Stimulated activated CD4-positive, alpha-beta T cell treated with anti-CD3 and anti-CD28 coated beads, Interleukin-4, amount 100 ng/mL, for 24 hours (primary cell): ENCODE results near the gene CACNB2.
A peak's percentile ranks its signal among the peaks of the same experiment; 100 is the strongest.

Source experiments
- DNase-seq: peaks from one replicate; pipeline ENCODE4 v3.0.0-alpha.2; 2020

The CACNB2 gene

DNA sequence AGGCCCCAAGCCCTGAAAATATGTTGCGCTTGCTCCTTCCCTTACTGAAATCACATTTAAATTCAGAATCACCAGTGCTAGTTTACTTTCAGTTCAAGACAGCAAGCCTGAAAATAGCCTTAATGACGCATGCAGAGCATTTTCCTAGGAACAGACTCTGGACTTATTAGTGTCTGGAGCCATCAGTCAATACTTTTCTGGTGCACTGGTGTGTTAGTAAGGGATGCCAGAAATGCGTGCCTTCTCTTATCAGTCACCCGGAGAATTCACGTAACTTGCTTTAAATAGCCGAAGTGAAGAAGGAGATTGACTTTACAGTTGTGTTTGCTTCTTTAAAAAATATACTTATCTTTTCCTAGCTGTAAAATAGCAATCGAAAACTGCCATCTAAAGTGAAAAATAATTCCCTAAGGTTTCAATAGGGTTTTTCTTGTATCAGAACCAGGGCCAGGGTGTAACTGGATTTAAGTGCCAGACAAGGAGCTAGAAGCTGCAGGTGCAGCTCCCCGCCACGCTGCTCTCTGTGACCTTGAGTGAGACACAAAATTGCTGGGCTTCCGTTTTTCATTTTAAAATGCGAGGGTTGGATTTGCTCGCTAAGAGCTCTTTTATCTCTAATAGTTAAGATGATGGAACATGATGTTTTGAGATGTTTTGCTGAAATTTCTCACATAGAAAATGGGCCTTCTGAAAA is 333.3 kb downstream of the CACNB2 start:
- DNase-seq: no peak

DNA sequence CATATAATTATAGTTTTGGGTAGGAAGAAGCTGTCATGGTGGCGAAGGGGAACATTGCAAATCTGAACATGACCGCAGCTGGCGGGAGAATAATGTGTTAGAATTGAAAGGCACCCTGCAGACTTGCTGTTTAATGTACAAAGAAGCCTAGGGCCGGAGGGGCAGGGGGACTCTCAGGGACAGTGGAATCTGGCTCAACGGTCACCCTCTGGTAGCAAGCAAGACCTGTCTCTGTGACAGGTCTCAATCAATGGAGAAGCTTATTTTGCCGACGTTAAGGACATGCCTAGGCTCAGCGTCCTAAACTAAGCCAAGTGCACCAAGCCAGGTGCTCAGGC is 333.9 kb downstream of the CACNB2 start:
- DNase-seq: no peak

- no peak for DNase-seq
Observed at GRCh38 chr10:18476076-18476647, 335.9 kb downstream of the CACNB2 start.

- DNase-seq: no peak
Observed at GRCh38 chr10:18478354-18478753, 338.1 kb downstream of the CACNB2 start.

DNA sequence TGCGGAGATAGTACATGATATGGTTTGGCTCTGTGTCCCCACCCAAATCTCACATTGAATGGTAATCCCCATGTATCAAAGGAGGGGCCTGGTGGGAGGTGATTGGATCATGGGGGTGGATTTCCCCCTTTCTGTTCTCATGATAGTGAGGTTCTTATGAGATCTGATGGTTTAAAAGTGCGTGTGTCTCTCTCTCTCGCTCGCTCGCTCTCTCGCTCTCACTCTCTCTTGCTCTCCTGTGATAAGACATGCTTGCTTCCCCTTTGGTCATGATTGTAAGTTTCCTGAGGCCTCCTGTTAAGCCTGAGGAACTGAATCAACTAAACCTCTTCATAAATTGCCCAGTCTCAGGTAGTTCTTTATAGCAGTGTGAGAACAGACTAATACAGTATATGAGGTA is 339.3 kb downstream of the CACNB2 start:
- no peak for DNase-seq

- DNase-seq: no peak
Observed at GRCh38 chr10:18483516-18484186, 343.4 kb downstream of the CACNB2 start.

DNA sequence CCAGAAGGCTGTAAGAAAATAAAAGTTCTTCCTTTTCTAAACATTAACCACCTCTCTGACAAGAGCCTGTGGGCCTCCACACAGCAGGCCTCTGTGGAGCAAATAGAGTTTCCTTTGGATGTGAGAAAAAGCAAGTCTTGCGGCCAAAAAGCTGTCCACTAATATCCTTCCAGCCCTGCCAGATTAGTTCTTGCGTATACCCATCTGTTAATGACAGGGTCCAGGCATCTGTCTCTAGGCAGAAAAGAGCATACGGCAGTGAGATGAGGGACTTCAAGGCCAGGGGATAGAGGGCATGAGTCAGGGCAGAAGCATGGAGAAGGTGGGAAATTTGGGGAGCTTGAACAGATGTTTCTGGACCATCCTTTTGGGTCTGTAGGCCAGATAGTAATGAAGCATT is 346.2 kb downstream of the CACNB2 start:
- DNase-seq: no peak

DNA sequence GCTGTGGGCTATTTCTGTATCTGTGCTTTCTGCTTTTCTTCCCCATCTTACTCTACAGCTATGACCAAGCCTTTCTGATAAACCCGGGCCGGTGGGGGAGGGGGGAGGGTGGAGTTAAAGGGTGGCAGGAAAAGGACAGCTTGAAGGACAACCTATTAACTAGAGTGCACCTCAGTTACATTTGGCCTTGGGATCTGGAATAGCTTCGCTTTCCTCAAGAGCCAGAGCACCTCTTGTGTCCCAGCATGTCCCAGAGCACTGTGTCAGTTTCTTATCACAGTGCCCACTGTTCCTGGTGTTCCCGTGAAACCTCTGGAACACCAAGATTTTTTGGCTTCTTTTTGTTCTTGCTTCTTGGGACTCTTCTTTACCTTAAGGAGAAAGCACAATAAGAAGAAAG is 350.5 kb downstream of the CACNB2 start:
- no peak for DNase-seq

DNA sequence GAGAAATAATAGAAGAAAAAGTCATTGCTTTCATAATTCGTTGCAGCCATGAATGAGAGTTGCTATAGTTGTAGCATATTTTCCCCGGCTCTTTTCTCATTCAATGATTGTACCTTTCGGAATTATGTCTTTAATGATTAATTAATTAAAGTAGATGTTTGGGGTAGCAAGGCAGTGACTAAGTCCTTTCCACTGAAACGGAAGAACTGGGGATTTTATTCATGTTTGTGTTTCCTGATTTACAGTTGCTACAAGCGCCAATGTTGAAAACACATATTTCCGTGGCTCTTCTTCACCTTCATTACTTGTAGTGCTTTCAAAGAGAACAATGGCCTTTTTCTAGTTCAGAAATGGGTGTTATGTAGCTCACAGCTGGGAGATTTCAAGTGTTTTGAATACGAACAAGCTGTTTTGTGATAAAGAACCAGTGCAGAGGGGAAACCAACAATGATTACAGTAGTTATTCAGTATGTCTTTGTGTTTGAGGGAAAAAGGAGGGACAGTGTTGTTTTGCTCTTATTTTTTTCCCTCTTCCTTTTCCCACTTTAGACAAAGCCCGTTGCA is 357.7 kb downstream of the CACNB2 start:
- DNase-seq: no peak

DNA sequence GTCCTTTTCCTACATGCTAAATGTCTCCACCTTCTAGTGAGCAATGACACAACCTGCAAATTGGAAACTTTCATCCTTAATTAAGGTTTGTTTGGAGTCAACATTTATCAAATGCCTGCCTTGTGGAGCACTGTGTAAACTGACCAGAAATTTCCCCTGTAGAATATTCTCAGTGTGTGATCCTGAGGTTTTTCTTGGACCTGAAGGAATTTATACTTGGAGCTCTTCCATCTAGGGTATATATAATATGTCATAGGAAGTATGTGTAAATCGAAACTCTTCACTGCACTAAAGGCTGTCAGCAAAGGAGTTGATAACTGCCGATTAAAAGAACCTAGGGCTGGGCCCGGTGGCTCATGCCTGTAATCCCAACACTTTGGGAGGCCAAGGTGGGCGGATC is 358.8 kb downstream of the CACNB2 start:
- DNase-seq: no peak

GRCh38 chr10:18500576-18500975 is 360.4 kb downstream of the CACNB2 start:
- DNase-seq: no peak

GRCh38 chr10:18501198-18501597 is 361.0 kb downstream of the CACNB2 start:
- peak; percentile 7 for DNase-seq

- no peak for DNase-seq
Observed at GRCh38 chr10:18501629-18502028, 361.4 kb downstream of the CACNB2 start.

DNA sequence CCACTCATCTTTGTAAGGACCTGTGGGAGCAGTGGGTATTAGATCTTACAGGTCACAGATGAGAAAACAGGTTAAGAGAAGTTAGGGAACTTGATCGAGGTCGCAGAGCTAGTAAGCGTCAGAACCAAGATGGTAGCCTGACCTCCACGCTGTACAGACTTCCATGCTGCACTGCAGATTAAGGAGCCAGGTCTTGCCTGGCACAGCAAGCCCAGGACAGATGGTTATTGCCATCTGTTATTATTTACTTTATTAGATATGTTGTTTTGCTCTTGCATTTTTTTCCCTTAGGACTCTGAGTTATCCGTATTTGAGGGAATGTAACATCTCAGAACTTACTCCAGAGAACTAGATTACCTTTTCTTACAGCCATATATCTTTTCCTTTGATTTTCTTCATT is 363.9 kb downstream of the CACNB2 start:
- DNase-seq: no peak

GRCh38 chr10:18505456-18506118 is 365.4 kb downstream of the CACNB2 start:
- no peak for DNase-seq

DNA sequence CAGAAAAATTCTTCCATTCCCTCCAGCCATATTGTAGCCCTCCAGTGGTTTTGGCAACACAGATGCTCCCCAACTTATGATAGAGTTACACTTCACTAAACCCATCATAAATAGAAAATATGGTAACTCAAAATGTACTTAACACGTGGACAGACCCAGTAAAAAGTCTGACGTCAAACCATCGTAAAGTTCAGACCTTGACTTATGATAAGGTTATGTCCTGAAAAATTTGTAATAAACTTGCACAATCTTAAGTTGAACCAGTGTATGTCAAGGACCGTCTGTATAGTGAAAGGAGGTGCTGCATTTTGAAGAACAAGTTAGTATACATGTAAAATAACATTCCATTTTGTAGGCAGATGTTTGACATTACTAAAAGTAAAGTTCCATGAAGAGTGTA is 368.4 kb downstream of the CACNB2 start:
- no peak for DNase-seq

GRCh38 chr10:18514537-18514936 is 374.3 kb downstream of the CACNB2 start:
- no peak for DNase-seq

DNA sequence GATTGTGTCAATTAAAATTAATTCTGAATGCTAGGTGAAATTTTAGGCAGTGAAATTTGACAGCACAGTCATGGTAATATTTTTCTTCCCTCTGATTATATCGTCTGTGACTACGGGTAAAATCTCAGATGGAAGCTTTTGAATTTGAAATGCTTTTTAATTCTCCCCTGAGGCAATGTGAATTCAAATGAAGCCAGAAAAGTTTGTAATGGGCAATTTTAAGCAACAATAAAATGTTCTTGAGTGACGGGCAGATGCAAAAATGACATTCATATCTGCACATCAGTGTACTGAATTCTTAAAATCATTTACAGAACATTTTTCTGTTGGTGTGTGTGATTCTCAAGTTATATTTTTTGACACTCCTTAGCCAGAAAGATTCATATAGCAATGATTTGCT is 376.6 kb downstream of the CACNB2 start:
- DNase-seq: no peak

DNA sequence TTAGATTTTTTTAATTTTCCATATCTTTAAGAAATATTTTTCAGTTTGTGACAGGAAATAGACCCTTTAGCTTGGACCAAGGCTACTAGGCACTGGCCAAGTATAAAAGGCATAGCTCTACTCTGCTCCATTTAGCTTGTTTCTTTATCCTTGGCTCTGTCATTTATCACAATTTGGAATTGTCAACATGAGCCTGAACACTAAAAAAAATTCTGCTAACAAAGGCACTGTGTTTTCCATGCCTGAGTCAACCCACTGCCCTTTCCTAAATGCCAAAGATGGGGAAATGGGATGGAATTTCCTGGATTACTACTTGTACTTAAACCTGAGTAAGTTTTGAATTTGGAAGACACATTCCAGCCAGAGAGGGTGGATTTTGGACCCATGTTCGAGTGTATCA is 382.8 kb downstream of the CACNB2 start:
- no peak for DNase-seq

DNA sequence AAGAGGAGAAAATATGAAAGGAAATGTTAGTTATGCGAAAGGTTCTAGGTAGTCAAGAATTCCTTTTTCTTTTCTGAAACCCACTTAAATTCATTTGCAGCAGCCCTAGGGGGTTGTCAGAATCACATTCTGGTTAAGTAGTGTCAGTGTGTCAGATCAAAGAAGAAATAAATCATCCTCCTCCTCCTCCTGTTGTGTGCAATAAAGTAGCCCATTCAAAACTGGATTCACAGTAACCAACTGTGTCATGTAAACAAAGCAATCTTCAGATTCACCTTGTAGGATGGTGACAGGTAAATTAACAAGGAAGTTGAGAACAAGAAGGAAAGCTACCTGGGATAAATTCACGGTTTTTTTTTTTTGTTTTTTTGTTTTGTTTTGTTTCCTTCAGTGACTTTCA is 383.6 kb downstream of the CACNB2 start:
- DNase-seq: no peak

GRCh38 chr10:18527687-18528086 is 387.5 kb downstream of the CACNB2 start:
- no peak for DNase-seq

DNA sequence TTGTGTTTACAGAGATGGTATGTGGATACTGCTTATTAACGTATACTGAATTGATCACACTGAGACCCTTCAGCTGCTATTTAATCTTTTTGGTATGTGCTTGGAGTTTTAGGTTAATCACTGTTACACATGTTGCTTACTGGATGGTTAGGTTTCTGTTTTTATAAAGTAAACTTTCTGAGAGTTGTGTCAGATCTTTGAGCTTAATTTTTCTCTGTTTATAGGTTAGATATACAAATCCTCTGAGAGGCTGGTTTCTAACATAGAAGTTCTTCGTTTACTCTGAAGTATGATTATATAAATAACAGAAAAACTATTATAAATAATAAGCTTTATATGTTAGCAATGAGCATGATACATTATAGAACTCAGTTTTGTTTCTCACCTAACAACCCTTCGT is 388.1 kb downstream of the CACNB2 start:
- DNase-seq: no peak

DNA sequence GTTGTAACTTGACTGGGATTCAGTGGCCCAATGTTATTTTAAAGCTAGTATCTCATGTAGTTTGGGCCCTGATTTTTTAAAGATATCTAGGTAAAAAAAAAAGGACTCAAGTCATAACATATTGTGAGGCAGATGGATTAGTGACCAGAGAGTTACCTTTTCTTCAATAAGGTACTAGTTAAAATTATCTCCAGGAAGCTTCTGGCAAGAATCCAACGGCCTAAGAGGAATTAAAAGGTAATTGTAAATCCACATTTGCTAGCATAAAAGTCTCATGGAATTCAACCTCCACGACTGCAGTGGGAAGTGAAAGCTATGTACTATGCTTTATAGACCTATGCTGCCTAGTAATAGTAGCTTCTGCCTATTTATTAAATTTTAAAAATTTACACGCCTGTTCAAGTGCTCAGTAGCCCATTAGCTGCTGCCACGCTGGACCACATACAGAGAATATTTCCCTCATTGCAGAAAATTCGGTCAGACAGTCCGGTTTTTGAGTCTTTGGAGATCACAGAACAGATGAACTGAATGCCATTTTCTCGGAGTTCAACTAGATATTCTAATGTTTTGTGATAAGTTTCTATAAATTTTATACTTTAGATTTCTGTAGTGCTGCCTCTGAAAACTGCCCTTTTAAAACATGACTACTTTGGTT is 392.8 kb downstream of the CACNB2 start:
- DNase-seq: no peak
